Measurements from ENCODE around the gene ARID5B. TPM values are rescaled to one million over a fixed set of nuclear protein-coding genes. Genes with fewer than 3 reads are reported as not detected.

Gene ARID5B
- total RNA-seq, 1 donor from 2014 or later, result 13.7 TPM

GRCh38 chr10:61994405-61995219, 93.1 kb downstream of the ARID5B start:
- H3K4me1 ChIP-seq, result peaks cover 31% of the 10 kb centered on the region
- H3K27ac ChIP-seq (replicated peaks), result peak overlapping the region; percentile 75
- TF ChIP-seq CTCF (IDR thresholded peaks at IDR 0.05; ENCODE audit: borderline replicate concordance), result no peak
- no peaks in the 10 kb centered on the region for H3K9me3 ChIP-seq (replicated peaks)
- DNase-seq, result no peak
- H3K27me3 ChIP-seq (ENCODE audit: low read depth), result no peaks in the 10 kb centered on the region
- H3K36me3 ChIP-seq, result no peaks in the 10 kb centered on the region
- intact Hi-C loops (cut with micrococcal nuclease), result no loop called here
- no peak overlapping the region for H3K4me3 ChIP-seq

- H3K27ac ChIP-seq (replicated peaks), result no peak overlapping the region
- H3K4me3 ChIP-seq, result no peak overlapping the region
- intact Hi-C loops (cut with micrococcal nuclease), result no loop called here
- H3K36me3 ChIP-seq, result no peaks in the 10 kb centered on the region
- H3K27me3 ChIP-seq (ENCODE audit: low read depth), result no peaks in the 10 kb centered on the region
- TF ChIP-seq CTCF (IDR thresholded peaks at IDR 0.05; ENCODE audit: borderline replicate concordance), result no peak
- H3K9me3 ChIP-seq (replicated peaks), result no peaks in the 10 kb centered on the region
- H3K4me1 ChIP-seq, result peaks cover 28% of the 10 kb centered on the region
- DNase-seq, result no peak
Measured at GRCh38 chr10:61995220-61995503, 93.7 kb downstream of the ARID5B start.

DNA sequence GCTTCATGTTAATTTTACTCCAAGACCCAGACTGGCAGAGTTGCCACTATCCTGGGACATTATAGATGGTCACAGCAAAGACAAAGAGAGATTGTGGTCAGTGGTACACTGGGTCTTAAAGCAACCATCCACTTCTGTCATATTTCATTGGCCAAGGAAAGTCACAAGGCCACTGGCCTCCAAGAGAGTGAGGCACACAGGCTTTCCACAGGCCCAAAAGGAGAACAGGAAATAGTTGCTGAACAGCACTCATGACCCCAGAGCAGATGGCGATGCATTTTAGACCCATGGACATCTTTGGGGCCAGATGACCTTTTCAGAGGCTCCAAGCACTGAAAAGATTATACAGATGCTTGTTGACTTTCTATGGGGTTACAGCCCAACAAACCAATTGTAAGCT, 97.4 kb downstream of the ARID5B start:
- DNase-seq, result no peak
- Histone ChIP-seq H3K36me3 (no peaks in the 10 kb centered on the region), H3K9me3 (replicated peaks) (no peaks in the 10 kb centered on the region), H3K4me3 (no peak overlapping the region), H3K4me1 (peaks cover 10% of the 10 kb centered on the region), H3K27me3 (ENCODE audit: low read depth) (no peaks in the 10 kb centered on the region), H3K27ac (replicated peaks) (no peak overlapping the region)
- TF ChIP-seq CTCF (IDR thresholded peaks at IDR 0.05; ENCODE audit: borderline replicate concordance), result no peak
- intact Hi-C loops (cut with micrococcal nuclease), result no loop called here

DNA sequence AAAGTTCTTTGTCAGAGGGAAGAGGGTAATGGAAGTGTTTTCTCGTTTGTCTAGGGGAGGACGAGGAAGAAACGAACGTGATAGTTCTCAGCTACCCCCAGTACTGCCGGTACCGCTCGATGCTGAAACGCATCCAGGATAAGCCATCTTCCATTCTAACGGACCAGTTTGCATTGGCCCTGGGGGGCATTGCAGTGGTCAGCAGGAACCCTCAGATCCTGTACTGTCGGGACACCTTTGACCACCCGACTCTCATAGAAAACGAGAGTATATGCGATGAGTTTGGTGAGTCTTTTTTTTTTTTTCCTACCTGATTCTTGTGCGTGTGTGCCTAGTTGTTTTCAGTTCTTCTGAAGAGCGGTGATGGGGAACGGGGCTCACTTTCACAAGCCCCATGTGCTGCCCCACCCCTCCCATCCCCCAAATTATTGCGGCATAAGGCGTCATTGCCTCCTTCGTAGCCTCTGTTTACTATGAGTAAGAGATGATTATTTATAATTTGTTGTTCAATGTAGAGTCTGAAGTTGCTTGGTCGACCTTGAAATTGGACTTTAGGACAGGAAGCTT, 98.6 kb downstream of the ARID5B start:
- DNase-seq, result no peak
- no peak overlapping the region for H3K4me3 ChIP-seq
- H3K27ac ChIP-seq (replicated peaks), result no peak overlapping the region
- peaks cover 17% of the 10 kb centered on the region for H3K4me1 ChIP-seq
- no peaks in the 10 kb centered on the region for H3K27me3 ChIP-seq (ENCODE audit: low read depth)
- H3K9me3 ChIP-seq (replicated peaks), result no peaks in the 10 kb centered on the region
- intact Hi-C loops (cut with micrococcal nuclease), result no loop called here
- no peak for TF ChIP-seq CTCF (IDR thresholded peaks at IDR 0.05; ENCODE audit: borderline replicate concordance)
- no peaks in the 10 kb centered on the region for H3K36me3 ChIP-seq

DNA sequence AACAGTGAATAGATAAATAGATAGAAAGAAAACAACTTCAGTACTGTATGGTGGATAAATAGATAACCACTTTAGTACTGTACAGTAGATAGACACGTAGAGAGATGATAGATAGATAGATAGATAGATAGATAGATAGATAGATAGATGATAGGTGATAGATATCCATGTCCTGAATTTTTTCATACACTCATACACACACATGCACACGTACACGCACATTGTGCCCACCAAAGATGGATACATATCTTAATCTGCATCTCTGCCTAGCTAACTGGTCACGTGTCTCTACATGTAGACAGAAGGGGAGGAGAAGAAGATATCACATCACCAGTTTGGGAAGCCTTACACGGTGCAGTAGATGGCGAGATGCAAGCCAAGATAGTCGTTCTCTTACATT, 99.2 kb downstream of the ARID5B start:
- no peaks in the 10 kb centered on the region for H3K36me3 ChIP-seq
- no peak for DNase-seq
- no peaks in the 10 kb centered on the region for H3K27me3 ChIP-seq (ENCODE audit: low read depth)
- no peak overlapping the region for H3K4me3 ChIP-seq
- H3K27ac ChIP-seq (replicated peaks), result no peak overlapping the region
- intact Hi-C loops (cut with micrococcal nuclease), result no loop called here
- H3K4me1 ChIP-seq, result peaks cover 23% of the 10 kb centered on the region
- no peak for TF ChIP-seq CTCF (IDR thresholded peaks at IDR 0.05; ENCODE audit: borderline replicate concordance)
- no peaks in the 10 kb centered on the region for H3K9me3 ChIP-seq (replicated peaks)

Data from left ventricle myocardium inferior (tissue), 1 donor.